Vagina (tissue), 2 donors: ENCODE data around the gene GNAQ.

Source experiments
- POLR2A ChIP-seq, 2 donors: fragments of 450-650 bp; IDR thresholded peaks; one replicate each; pipeline ENCODE4 v1.6.1; 2017; ENCODE audit warnings: antibody characterized with exemption in 2 of 2, mild to moderate bottlenecking in 2 of 2, moderate library complexity in 2 of 2
- POLR2AphosphoS5 ChIP-seq, 2 donors: sonication (generic); formaldehyde crosslinking; IDR thresholded peaks; one replicate each; pipeline ENCODE4 v1.9.0; 2017; ENCODE audit warnings: antibody characterized with exemption in 2 of 2, mild to moderate bottlenecking in 2 of 2, low read depth in 1 of 2; ENCODE audit not compliant: insufficient read depth in 1 of 2

- no peak for TF ChIP-seq POLR2AphosphoS5 (IDR thresholded peaks at IDR 0.05; ENCODE audit: insufficient read depth in 1 of 2, low read depth in 1 of 2)
- TF ChIP-seq POLR2A (IDR thresholded peaks at IDR 0.05): no peak
These were observed 92.4 kb downstream of the GNAQ start for GRCh38 chr9:77939149-77939668.
